GM21786 (cell line): Measurements from ENCODE around the gene KCNQ2.
"Not testable (repeated sequence)": the region's sequence is repeated elsewhere in the genome, so short reads cannot be mapped to it uniquely, and the experiment has no call there.

Experiments
- ATAC-seq: cut with Tn5 transposase; IDR thresholded peaks from one replicate; pipeline ENCODE4 v1.9.1; 2021; ENCODE audit not compliant: unreplicated experiment

KCNQ2 gene

GRCh38 chr20:63394069-63394919, 78.2 kb downstream of the KCNQ2 start:
- ATAC-seq, result no peak

- ATAC-seq, result no peak
These were observed 78.9 kb downstream of the KCNQ2 start for GRCh38 chr20:63393566-63393965.

GRCh38 chr20:63392465-63393365, 79.7 kb downstream of the KCNQ2 start:
- ATAC-seq, result no peak

GRCh38 chr20:63387917-63388316, 84.5 kb downstream of the KCNQ2 start:
- no peak for ATAC-seq

- no peak for ATAC-seq
These were observed 85.1 kb downstream of the KCNQ2 start for GRCh38 chr20:63387393-63387792.

- no peak for ATAC-seq
These were observed 86.0 kb downstream of the KCNQ2 start for GRCh38 chr20:63386491-63386890.

- no peak for ATAC-seq
These were observed 86.6 kb downstream of the KCNQ2 start for GRCh38 chr20:63385819-63386218.

- no peak for ATAC-seq
These were observed 88.1 kb downstream of the KCNQ2 start for GRCh38 chr20:63384336-63384735.

- no peak for ATAC-seq
These were observed 88.9 kb downstream of the KCNQ2 start for GRCh38 chr20:63383556-63383955.

GRCh38 chr20:63382551-63383300, 89.7 kb downstream of the KCNQ2 start:
- no peak for ATAC-seq

- ATAC-seq, result no peak
These were observed 90.5 kb downstream of the KCNQ2 start for GRCh38 chr20:63381781-63382431.

- no peak for ATAC-seq
These were observed 92.0 kb downstream of the KCNQ2 start for GRCh38 chr20:63380346-63380870.

GRCh38 chr20:63379872-63380271, 92.6 kb downstream of the KCNQ2 start:
- not testable (repeated sequence) for ATAC-seq

- ATAC-seq, result no peak
These were observed 93.2 kb downstream of the KCNQ2 start for GRCh38 chr20:63379296-63379695.

GRCh38 chr20:63378626-63379025, 93.8 kb downstream of the KCNQ2 start:
- no peak for ATAC-seq

- no peak for ATAC-seq
These were observed 94.5 kb downstream of the KCNQ2 start for GRCh38 chr20:63377951-63378381.

- ATAC-seq, result no peak
These were observed 95.1 kb downstream of the KCNQ2 start for GRCh38 chr20:63377256-63377941.

GRCh38 chr20:63376283-63377250, 95.9 kb downstream of the KCNQ2 start:
- ATAC-seq, result no peak

- ATAC-seq, result no peak
These were observed 97.0 kb downstream of the KCNQ2 start for GRCh38 chr20:63375438-63375837.
